ENCODE data around the gene GPR158. TPM values are rescaled to one million over a fixed set of nuclear protein-coding genes. Genes with fewer than 3 reads are reported as not detected.

GPR158 gene
- total and polyA plus RNA-seq, 2 of the 8 experiments (the other 6 are each of a cell fraction or from before 2014, with no cell fraction given) = 0.14 to 0.78 TPM

- no peaks in the 10 kb centered on the region for H3K36me3 ChIP-seq (ENCODE audit: control insufficient read depth in 2 of 4, insufficient read depth in 4 of 4, low read length in 3 of 4)
- CTCF ChIA-PET (ENCODE audit: partially characterized antibody) = no interaction called here
- H3K23ac ChIP-seq (ENCODE audit: insufficient read length) = no peak overlapping the region
- TF ChIP-seq ASH2L (IDR thresholded peaks at IDR 0.05; ENCODE audit: low read length) (no peak), SAP30 (IDR thresholded peaks at IDR 0.05; ENCODE audit: insufficient read depth, insufficient replicate concordance, low read length) (no peak), E2F6 (IDR thresholded peaks at IDR 0.05) (no peak), EGR1 (IDR thresholded peaks at IDR 0.05; ENCODE audit: borderline replicate concordance, low read depth, low read length) (no peak), TAF7 (optimal IDR thresholded peaks at IDR 0.05; ENCODE audit: borderline replicate concordance, low read depth, low read length) (no peak), BCL11A (IDR thresholded peaks at IDR 0.05; ENCODE audit: low read depth in 2 of 2, low read length in 2 of 2) (no peak), SIX5 (IDR thresholded peaks at IDR 0.05; ENCODE audit: low read depth, low read length) (no peak), JUND (IDR thresholded peaks at IDR 0.05; ENCODE audit: low read length) (no peak)
Measured at GRCh38 chr10:25467881-25468280, 293.1 kb downstream of the GPR158 start.

More at GRCh38 chr10:25467881-25468280, 293.1 kb downstream of the GPR158 start:
- Histone ChIP-seq H3K4me3 (ENCODE audit: extremely low read depth in 1 of 4, insufficient read depth in 2 of 4, low read depth in 3 of 4, low read length in 4 of 4) (no peak overlapping the region), H3K4ac (replicated peaks; ENCODE audit: insufficient read length, low read depth, low read length) (no peak overlapping the region), H2BK120ac (replicated peaks; ENCODE audit: low read depth, low read length) (no peak overlapping the region), H3K14ac (ENCODE audit: insufficient read length) (no peak overlapping the region), H3K4me2 (ENCODE audit: insufficient read depth in 1 of 2, low read depth in 2 of 2, low read length in 2 of 2) (peak overlapping the region in 1 of 2 experiments; percentile 40; a peak in 1 of 4 replicates), H2BK15ac (ENCODE audit: low read length) (no peak overlapping the region), H2AFZ (ENCODE audit: low read length) (no peak overlapping the region), H2BK5ac (ENCODE audit: low read depth, low read length) (no peak overlapping the region), H3K18ac (ENCODE audit: extremely low read depth, low read length) (no peak overlapping the region; the same call in 1 of the 2 replicates), H3K79me1 (ENCODE audit: low read depth, low read length) (no peaks in the 10 kb centered on the region), H3K23me2 (ENCODE audit: low read depth, low read length) (no peaks in the 10 kb centered on the region), H3K79me2 (ENCODE audit: control insufficient read depth in 1 of 2, insufficient read depth in 2 of 2, low read length in 2 of 2) (no peaks in the 10 kb centered on the region), H3K56ac (replicated peaks; ENCODE audit: insufficient read length, low read depth, low read length) (no peak overlapping the region), H3K9ac (replicated peaks in 1 of 4; ENCODE audit: extremely low read depth in 1 of 4, low read depth in 3 of 4, low read length in 3 of 4) (no peak overlapping the region), H2BK20ac (ENCODE audit: low read length) (0 out of 2 replicates have a peak overlapping the region, but pooled peaks have one; percentile 56), H3K27ac (ENCODE audit: low read depth, low read length) (no peak overlapping the region), H3K4me1 (replicated peaks in 1 of 4; ENCODE audit: control insufficient read depth in 3 of 4, insufficient read depth in 4 of 4, low read length in 3 of 4) (peaks cover 3 to 14% (median 5%) of the 10 kb centered on the region in 4 experiments; a peak in 3 of 7 replicates), H4K20me1 (replicated peaks in 1 of 2; ENCODE audit: control insufficient read depth in 1 of 2, insufficient read depth in 2 of 2, low read length in 2 of 2) (no peaks in the 10 kb centered on the region), H2AK5ac (ENCODE audit: low read depth, low read length) (no peak overlapping the region), H4K8ac (ENCODE audit: extremely low read depth, insufficient read depth, low read length) (no peak overlapping the region), H4K5ac (ENCODE audit: insufficient read length, low read depth, low read length) (no peak overlapping the region), H3K9me3 (ENCODE audit: insufficient read depth in 2 of 2, low read depth in 1 of 2, low read length in 1 of 2) (no peaks in the 10 kb centered on the region), H2BK12ac (ENCODE audit: low read depth, low read length) (no peak overlapping the region), H4K91ac (replicated peaks; ENCODE audit: insufficient read length, low read length) (no peak overlapping the region), H3K27me3 (replicated peaks in 1 of 4; ENCODE audit: control insufficient read depth in 3 of 4, extremely low read depth in 1 of 4, insufficient read depth in 3 of 4, low read length in 3 of 4) (peaks cover 0 to 1% (median 0%) of the 10 kb centered on the region in 4 experiments; a peak in 1 of 7 replicates)
- DNase-seq (ENCODE audit: low read depth in 1 of 2, low spot score in 2 of 2) (no peak), FAIRE-seq (no peak)
- WGBS, 2 experiments (ENCODE audit: extremely low coverage in 1 of 2, insufficient coverage in 1 of 2, insufficient read length in 1 of 2, insufficient replicate concordance in 2 of 2, low coverage in 1 of 2, low lambda C conversion rate in 2 of 2, missing lambda C conversion rate in 1 of 2) = 74% methylated on average over 7 of the region's 8 CpGs; no CpG with 5 or more reads in 1 of the 2 experiments
- POLR2A ChIA-PET (ENCODE audit: partially characterized antibody) = interaction anchor here (1.2 kb wide), 1 partner anchor 13 kb away, joined by 3 read pairs; no protein-coding TSS in a partner anchor
